ENCODE measurements around the gene HOXB3. TPM values are rescaled to one million over a fixed set of nuclear protein-coding genes. Genes with fewer than 3 reads are reported as not detected.

The HOXB3 gene
- total RNA-seq, 4 donors from 2014 or later: 10.6 to 30.0 (median 18.0) TPM

GRCh38 chr17:48504953-48505352 lies 85.1 kb downstream of the HOXB3 start:
- DNase-seq: no peak
- H3K27me3 ChIP-seq: no peaks in the 10 kb centered on the region
- H3K36me3 ChIP-seq: no peaks in the 10 kb centered on the region
- no peaks in the 10 kb centered on the region for H3K9me3 ChIP-seq
- no peaks in the 10 kb centered on the region for H3K4me1 ChIP-seq
- no peak overlapping the region for H3K4me3 ChIP-seq
- H3K27ac ChIP-seq: no peak overlapping the region
- intact Hi-C loops (cut with DNase I; ENCODE audit: low total_unique reads): no loop called here
- TF ChIP-seq CTCF (IDR thresholded peaks at IDR 0.05): no peak
- TF ChIP-seq POLR2A (IDR thresholded peaks at IDR 0.05): no peak

GRCh38 chr17:48503747-48504146 lies 86.3 kb downstream of the HOXB3 start:
- no peak for DNase-seq
- Histone ChIP-seq H3K27me3 (no peaks in the 10 kb centered on the region), H3K36me3 (no peaks in the 10 kb centered on the region), H3K9me3 (no peaks in the 10 kb centered on the region), H3K4me3 (no peak overlapping the region), H3K4me1 (no peaks in the 10 kb centered on the region), H3K27ac (no peak overlapping the region)
- TF ChIP-seq POLR2A (IDR thresholded peaks at IDR 0.05): no peak
- TF ChIP-seq CTCF (IDR thresholded peaks at IDR 0.05): no peak
- intact Hi-C loops (cut with DNase I; ENCODE audit: low total_unique reads): no loop called here

- Histone ChIP-seq H3K4me3 (no peak overlapping the region), H3K4me1 (no peaks in the 10 kb centered on the region), H3K27me3 (no peaks in the 10 kb centered on the region), H3K27ac (no peak overlapping the region), H3K9me3 (no peaks in the 10 kb centered on the region), H3K36me3 (no peaks in the 10 kb centered on the region)
- DNase-seq: no peak
- intact Hi-C loops (cut with DNase I; ENCODE audit: low total_unique reads): no loop called here
- TF ChIP-seq CTCF (IDR thresholded peaks at IDR 0.05) (no peak), POLR2A (IDR thresholded peaks at IDR 0.05) (no peak)
These were observed 87.1 kb downstream of the HOXB3 start for GRCh38 chr17:48502901-48503300.

- TF ChIP-seq CTCF (IDR thresholded peaks at IDR 0.05) (no peak), POLR2A (IDR thresholded peaks at IDR 0.05) (no peak)
- intact Hi-C loops (cut with DNase I; ENCODE audit: low total_unique reads): no loop called here
- Histone ChIP-seq H3K27me3 (no peaks in the 10 kb centered on the region), H3K9me3 (no peaks in the 10 kb centered on the region), H3K4me3 (no peak overlapping the region), H3K4me1 (no peaks in the 10 kb centered on the region), H3K27ac (no peak overlapping the region), H3K36me3 (no peaks in the 10 kb centered on the region)
- no peak for DNase-seq
These were observed 87.7 kb downstream of the HOXB3 start for GRCh38 chr17:48502312-48502711.

- no peak for TF ChIP-seq POLR2A (IDR thresholded peaks at IDR 0.05)
- TF ChIP-seq CTCF (IDR thresholded peaks at IDR 0.05): peak in 2 of 4 experiments; percentile 12 to 44
- no peaks in the 10 kb centered on the region for H3K36me3 ChIP-seq
- no peaks in the 10 kb centered on the region for H3K9me3 ChIP-seq
- DNase-seq: peak; percentile 21 to 50
- no peaks in the 10 kb centered on the region for H3K27me3 ChIP-seq
- H3K27ac ChIP-seq: no peak overlapping the region
- no peak overlapping the region for H3K4me3 ChIP-seq
- intact Hi-C loops (cut with DNase I; ENCODE audit: low total_unique reads): no loop called here
- no peaks in the 10 kb centered on the region for H3K4me1 ChIP-seq
These were observed 89.3 kb downstream of the HOXB3 start for GRCh38 chr17:48500435-48501426.
